Mesenchymal stem cell (in vitro differentiated cells and primary cell): ENCODE measurements around the gene CDKN1C.

Source experiments
- DNase-seq: peaks from one replicate; pipeline ENCODE4 v3.0.0-alpha.2; 2013
- H2AFZ ChIP-seq: one replicate; pipeline ENCODE4 v1.6.1; 2013; ENCODE audit warnings: low read depth, mild to moderate bottlenecking, control low read depth, inconsistent platforms, low read length, moderate library complexity
- H2AK5ac ChIP-seq: 2 replicates; pipeline ENCODE4 v1.6.1; 2013; ENCODE audit warnings: low read length, moderate library complexity, mild to moderate bottlenecking, inconsistent platforms; ENCODE audit not compliant: severe bottlenecking
- H2BK120ac ChIP-seq: one replicate; pipeline ENCODE4 v1.6.1; 2013; ENCODE audit warnings: low read depth, mild to moderate bottlenecking, inconsistent platforms, low read length, moderate library complexity
- H2BK12ac ChIP-seq, 2 experiments: one replicate each; pipeline ENCODE4 v1.6.1; 2013; ENCODE audit warnings: inconsistent platforms in 2 of 2, low read length in 2 of 2, mild to moderate bottlenecking in 2 of 2, moderate library complexity in 2 of 2, control low read depth in 1 of 2
- H2BK15ac ChIP-seq: one replicate; pipeline ENCODE4 v1.6.1; 2013; ENCODE audit warnings: mild to moderate bottlenecking, low read depth, inconsistent platforms; ENCODE audit not compliant: poor library complexity, severe bottlenecking
- H2BK5ac ChIP-seq: 2 replicates; pipeline ENCODE4 v1.6.1; 2013; ENCODE audit warnings: low read depth, mild to moderate bottlenecking, low read length, control low read depth, inconsistent platforms; ENCODE audit not compliant: poor library complexity, severe bottlenecking
- H3K14ac ChIP-seq, 2 experiments: one replicate each; pipeline ENCODE4 v1.6.1; 2013; ENCODE audit warnings: inconsistent platforms in 2 of 2, low read length in 2 of 2, control low read depth in 1 of 2, mild to moderate bottlenecking in 1 of 2, moderate library complexity in 1 of 2
- H3K18ac ChIP-seq, 2 experiments: one replicate each; pipeline ENCODE4 v1.6.1; 2013; ENCODE audit warnings: inconsistent platforms in 2 of 2, low read length in 2 of 2, control low read depth in 1 of 2, low read depth in 1 of 2, mild to moderate bottlenecking in 1 of 2
- H3K23ac ChIP-seq, 2 experiments: one replicate each; pipeline ENCODE4 v1.6.1; 2013; ENCODE audit warnings: inconsistent platforms in 2 of 2, low read length in 2 of 2, mild to moderate bottlenecking in 2 of 2, moderate library complexity in 2 of 2, control low read depth in 1 of 2
- H3K27ac ChIP-seq: 2 replicates; pipeline ENCODE4 v1.5.1; 2013; ENCODE audit warnings: mild to moderate bottlenecking, moderate library complexity, low read length, control low read depth, inconsistent platforms; ENCODE audit not compliant: poor library complexity, severe bottlenecking
- H3K27me3 ChIP-seq, 2 experiments: 2 replicates each; pipeline versions ENCODE4 v1.6.1 to v1.7.0; 2013; ENCODE audit warnings: low read length in 2 of 2, mild to moderate bottlenecking in 2 of 2, moderate library complexity in 2 of 2, control low read depth in 1 of 2, inconsistent platforms in 1 of 2; ENCODE audit not compliant: control insufficient read depth in 1 of 2, insufficient read depth in 1 of 2
- H3K36me3 ChIP-seq, 2 experiments: 2 replicates each; pipeline versions ENCODE4 v1.6.1 to v1.7.0; 2013; ENCODE audit warnings: low read length in 2 of 2, control low read depth in 1 of 2, inconsistent platforms in 1 of 2, low read depth in 1 of 2, mild to moderate bottlenecking in 1 of 2; ENCODE audit not compliant: insufficient read depth in 2 of 2, control insufficient read depth in 1 of 2
- H3K4ac ChIP-seq, 2 experiments: one replicate each; pipeline ENCODE4 v1.6.1; 2013; ENCODE audit warnings: inconsistent platforms in 2 of 2, low read length in 2 of 2, mild to moderate bottlenecking in 2 of 2, moderate library complexity in 2 of 2, control low read depth in 1 of 2, low read depth in 1 of 2
- H3K4me1 ChIP-seq: 2 replicates; pipeline ENCODE4 v1.6.1; 2013; ENCODE audit warnings: low read depth, low read length, control low read depth; ENCODE audit not compliant: control insufficient read depth, insufficient read depth
- H3K4me2 ChIP-seq: 2 replicates; pipeline ENCODE4 v1.6.1; 2013; ENCODE audit warnings: low read length, mild to moderate bottlenecking, inconsistent platforms; ENCODE audit not compliant: poor library complexity, severe bottlenecking
- H3K4me3 ChIP-seq, 2 experiments: 2 replicates each; pipeline versions ENCODE4 v1.5.1 to v1.7.0; 2013; ENCODE audit warnings: low read length in 2 of 2, mild to moderate bottlenecking in 2 of 2, control low read depth in 1 of 2, low read depth in 1 of 2; ENCODE audit not compliant: insufficient read depth in 1 of 2
- H3K79me1 ChIP-seq: replicated peaks from 2 replicates; pipeline ENCODE4 v1.6.1; 2013; ENCODE audit warnings: mild to moderate bottlenecking, control low read depth, low read length, inconsistent platforms; ENCODE audit not compliant: poor library complexity, severe bottlenecking
- H3K9ac ChIP-seq: 2 replicates; pipeline ENCODE4 v1.7.0; 2013; ENCODE audit warnings: mild to moderate bottlenecking, low read length, moderate library complexity
- H3K9me3 ChIP-seq: 2 replicates; pipeline ENCODE4 v1.7.0; 2013; ENCODE audit warnings: mild to moderate bottlenecking, low read length; ENCODE audit not compliant: control insufficient read depth
- H4K8ac ChIP-seq: one replicate; pipeline ENCODE4 v1.6.1; 2013; ENCODE audit warnings: inconsistent platforms, mild to moderate bottlenecking, low read length, moderate library complexity
- H4K91ac ChIP-seq: one replicate; pipeline ENCODE4 v1.6.1; 2013; ENCODE audit warnings: mild to moderate bottlenecking, low read length, inconsistent platforms
- WGBS: methylation state at CpG from one replicate; pipeline ENCODE4 v1.1.7; 2013; ENCODE audit warnings: mixed read lengths; 5-methylcytosine and 5-hydroxymethylcytosine counted together

The CDKN1C gene

GRCh38 chr11:2912498-2912897, 26.9 kb upstream of the CDKN1C start:
- Histone ChIP-seq H4K91ac (peak overlapping the region; percentile 48), H3K9me3 (no peaks in the 10 kb centered on the region), H2BK12ac (peak overlapping the region; percentile 69 to 92), H2BK15ac (no peak overlapping the region), H3K79me1 (peaks cover 2% of the 10 kb centered on the region), H3K27me3 (peaks cover 0 to 6% of the 10 kb centered on the region in 2 experiments), H4K8ac (peak overlapping the region; percentile 78), H3K14ac (peak overlapping the region in 1 of 2 experiments; percentile 88), H2BK5ac (no peak overlapping the region), H3K23ac (no peak overlapping the region), H3K9ac (no peak overlapping the region), H3K18ac (peak overlapping the region; percentile 69 to 88), H3K4me3 (no peak overlapping the region), H2AFZ (no peak overlapping the region), H3K4me1 (peaks cover 47% of the 10 kb centered on the region), H3K27ac (peak overlapping the region; percentile 79), H2AK5ac (no peak overlapping the region), H3K36me3 (peaks cover 0 to 34% of the 10 kb centered on the region in 2 experiments), H3K4ac (peak overlapping the region in 1 of 2 experiments; percentile 56), H3K4me2 (peak overlapping the region; percentile 45), H2BK120ac (no peak overlapping the region)
- DNase-seq: peak; percentile 93
- WGBS: 41% methylated on average over 5 of the region's 5 CpGs

GRCh38 chr11:2911785-2912391, 26.3 kb upstream of the CDKN1C start:
- H2AK5ac ChIP-seq: peak overlapping the region; percentile 77
- WGBS: 88% methylated on average over 12 of the region's 12 CpGs

DNA sequence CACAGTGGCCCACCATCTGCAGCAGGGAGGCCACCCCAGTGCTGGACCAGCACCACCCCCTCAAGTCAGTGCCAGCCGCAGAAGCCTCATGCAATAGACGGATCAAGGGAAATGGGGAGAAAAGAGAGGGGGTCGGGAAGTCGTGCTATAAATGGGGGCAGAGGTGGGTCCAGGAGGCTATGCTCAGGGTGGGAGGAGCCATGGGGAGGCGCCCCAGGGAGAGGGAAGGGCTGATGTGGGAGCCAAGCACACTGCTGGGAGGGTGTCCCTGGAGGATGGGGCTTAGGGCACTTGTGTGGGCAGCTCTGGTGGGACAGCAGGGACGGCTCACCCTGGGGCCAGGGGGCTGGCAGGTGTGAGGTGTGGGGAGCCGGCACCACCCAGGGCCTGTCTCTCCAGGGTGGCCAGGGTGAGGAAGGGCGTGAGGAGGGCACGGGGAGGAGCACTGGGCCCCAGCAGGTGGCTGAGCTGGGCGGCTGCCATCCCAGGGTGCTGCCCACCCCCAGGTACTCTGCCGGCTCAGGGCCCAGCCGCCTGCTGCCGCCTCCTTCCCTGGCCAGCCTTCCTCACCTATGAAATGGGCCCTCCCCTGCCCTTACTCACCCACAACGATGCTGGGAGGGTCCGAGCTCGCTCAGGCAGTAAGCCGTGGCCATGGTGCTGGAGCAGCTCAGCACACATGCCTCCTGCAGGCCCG, 25.7 kb upstream of the CDKN1C start:
- Histone ChIP-seq H4K91ac (peak overlapping the region; percentile 30), H4K8ac (no peak overlapping the region), H3K9me3 (no peaks in the 10 kb centered on the region), H3K79me1 (peaks cover 4% of the 10 kb centered on the region), H3K14ac (peak overlapping the region in 1 of 2 experiments; percentile 13), H3K27me3 (peaks cover 0 to 6% of the 10 kb centered on the region in 2 experiments), H3K9ac (no peak overlapping the region), H2BK15ac (no peak overlapping the region), H2AK5ac (no peak overlapping the region), H2BK120ac (no peak overlapping the region), H3K18ac (no peak overlapping the region), H3K36me3 (peaks cover 0 to 41% of the 10 kb centered on the region in 2 experiments), H3K4me2 (no peak overlapping the region), H3K4ac (peak overlapping the region in 1 of 2 experiments; percentile 24), H3K23ac (no peak overlapping the region), H3K4me3 (no peak overlapping the region), H2BK12ac (peak overlapping the region; percentile 34 to 40), H2BK5ac (no peak overlapping the region), H3K4me1 (peaks cover 47% of the 10 kb centered on the region), H2AFZ (no peak overlapping the region), H3K27ac (no peak overlapping the region)
- no peak for DNase-seq
- 89% methylated on average over 17 of the region's 18 CpGs for WGBS

More at GRCh38 chr11:2911785-2912391, 26.3 kb upstream of the CDKN1C start:
- Histone ChIP-seq H3K14ac (peak overlapping the region in 1 of 2 experiments; percentile 90), H3K4me3 (no peak overlapping the region), H3K9me3 (no peaks in the 10 kb centered on the region), H3K4me2 (no peak overlapping the region), H2BK5ac (no peak overlapping the region), H3K79me1 (peaks cover 3% of the 10 kb centered on the region), H2BK120ac (no peak overlapping the region), H3K27ac (peak overlapping the region; percentile 2), H3K27me3 (peaks cover 0 to 6% of the 10 kb centered on the region in 2 experiments), H3K4ac (peak overlapping the region in 1 of 2 experiments; percentile 54), H3K36me3 (peaks cover 0 to 40% of the 10 kb centered on the region in 2 experiments), H4K8ac (peak overlapping the region; percentile 30), H3K23ac (no peak overlapping the region), H3K9ac (no peak overlapping the region), H2BK15ac (peak overlapping the region; percentile 5), H3K4me1 (peaks cover 47% of the 10 kb centered on the region), H2AFZ (no peak overlapping the region), H3K18ac (peak overlapping the region in 1 of 2 experiments; percentile 86), H4K91ac (peak overlapping the region; percentile 30), H2BK12ac (peak overlapping the region; percentile 34 to 83)
- DNase-seq: no peak

DNA sequence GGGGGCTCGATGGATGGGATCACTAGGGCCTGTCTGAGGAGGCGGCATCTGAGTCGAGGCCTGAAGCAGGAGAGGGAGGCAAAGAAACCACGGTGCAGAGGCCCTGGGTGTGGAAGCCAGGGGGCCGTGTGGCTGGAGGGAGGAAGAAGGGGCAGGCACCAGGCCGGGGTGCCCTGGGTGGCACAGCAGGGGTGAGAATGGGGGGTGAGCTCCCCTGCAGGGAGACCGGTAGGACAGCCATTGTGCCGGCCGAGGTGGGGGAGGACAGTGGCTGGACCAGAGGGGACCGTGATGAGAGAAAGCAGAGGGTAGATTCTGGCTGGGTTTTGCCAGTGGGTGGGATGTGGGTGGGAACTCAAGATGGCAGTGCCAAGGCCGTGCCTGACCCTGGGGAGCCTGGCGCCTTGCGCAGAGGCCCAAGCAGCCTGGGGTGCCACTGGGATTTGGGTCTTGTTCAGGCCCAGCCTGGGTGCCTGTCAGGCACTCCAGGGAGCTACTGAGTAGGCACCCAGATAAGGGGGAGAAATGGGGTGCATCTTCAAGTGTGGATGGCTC, 24.9 kb upstream of the CDKN1C start:
- no peak for DNase-seq
- Histone ChIP-seq H2BK12ac (no peak overlapping the region), H3K79me1 (peaks cover 4% of the 10 kb centered on the region), H3K4ac (no peak overlapping the region), H3K9ac (no peak overlapping the region), H3K27me3 (peaks cover 0 to 6% of the 10 kb centered on the region in 2 experiments), H2BK120ac (no peak overlapping the region), H3K9me3 (no peaks in the 10 kb centered on the region), H3K18ac (no peak overlapping the region), H2AFZ (no peak overlapping the region), H3K4me1 (peaks cover 47% of the 10 kb centered on the region), H2BK15ac (no peak overlapping the region), H3K14ac (no peak overlapping the region), H4K91ac (no peak overlapping the region), H2BK5ac (no peak overlapping the region), H3K4me2 (no peak overlapping the region), H3K27ac (no peak overlapping the region), H3K36me3 (peaks cover 0 to 43% of the 10 kb centered on the region in 2 experiments), H4K8ac (no peak overlapping the region), H3K23ac (no peak overlapping the region), H2AK5ac (no peak overlapping the region), H3K4me3 (no peak overlapping the region)
- 92% methylated on average over 13 of the region's 13 CpGs for WGBS
